Islet precursor cell (in vitro differentiated cells): ENCODE data around the gene TEDC2.

Experiments
- DNase-seq: peaks from one replicate; pipeline ENCODE4 v3.0.0-alpha.2; 2018

Gene TEDC2

DNA sequence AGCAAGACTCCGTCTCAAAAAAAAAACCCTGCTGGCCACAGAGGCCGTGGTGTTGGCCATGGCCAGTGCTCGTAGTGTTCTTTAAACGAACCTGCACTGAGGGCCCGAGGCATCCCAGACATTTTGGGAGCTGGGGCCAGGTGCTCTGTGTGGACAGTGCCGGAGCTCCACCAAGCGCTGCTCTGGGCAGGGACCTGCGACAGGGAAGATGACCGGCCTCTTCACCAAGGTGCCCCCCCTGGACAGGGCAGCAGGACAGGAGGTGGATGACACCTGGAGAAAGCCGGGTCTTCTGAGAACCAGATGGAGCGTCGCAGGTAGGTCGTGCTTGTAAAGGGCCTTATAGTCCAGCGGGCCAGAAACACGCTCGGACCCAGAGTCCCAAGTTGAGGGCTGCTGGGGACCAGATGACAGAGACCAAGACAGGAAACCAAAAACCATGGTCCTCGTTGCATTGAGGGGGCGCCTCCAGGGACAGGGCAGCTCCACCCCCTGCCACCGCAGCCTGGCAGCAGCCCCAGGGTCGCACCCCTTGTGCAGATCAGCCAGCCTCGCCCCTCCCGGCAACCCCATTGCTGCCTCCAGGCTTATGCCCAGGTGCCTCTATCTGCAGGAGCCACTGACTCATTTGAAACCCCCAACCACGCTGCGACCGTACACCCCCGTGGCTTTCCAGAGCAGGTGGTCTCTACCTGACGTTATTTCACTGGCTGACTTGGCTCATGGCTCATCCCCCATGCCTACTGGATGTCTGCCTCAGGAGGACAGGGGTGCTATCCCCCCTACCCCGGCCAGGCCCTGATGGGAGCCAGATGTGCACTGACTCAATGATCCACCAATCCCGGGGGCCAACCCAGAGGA, 7.0 kb downstream of the TEDC2 start:
- DNase-seq = no peak

GRCh38 chr16:2467528-2468232, 7.8 kb downstream of the TEDC2 start:
- DNase-seq = peak; percentile 77

- DNase-seq = no peak
Measured at GRCh38 chr16:2468233-2468724, 8.4 kb downstream of the TEDC2 start.

GRCh38 chr16:2468725-2469398, 9.0 kb downstream of the TEDC2 start:
- no peak for DNase-seq

- no peak for DNase-seq
Measured at GRCh38 chr16:2469399-2470233, 9.7 kb downstream of the TEDC2 start.

- DNase-seq = no peak
Measured at GRCh38 chr16:2470234-2470601, 10.3 kb downstream of the TEDC2 start.

DNA sequence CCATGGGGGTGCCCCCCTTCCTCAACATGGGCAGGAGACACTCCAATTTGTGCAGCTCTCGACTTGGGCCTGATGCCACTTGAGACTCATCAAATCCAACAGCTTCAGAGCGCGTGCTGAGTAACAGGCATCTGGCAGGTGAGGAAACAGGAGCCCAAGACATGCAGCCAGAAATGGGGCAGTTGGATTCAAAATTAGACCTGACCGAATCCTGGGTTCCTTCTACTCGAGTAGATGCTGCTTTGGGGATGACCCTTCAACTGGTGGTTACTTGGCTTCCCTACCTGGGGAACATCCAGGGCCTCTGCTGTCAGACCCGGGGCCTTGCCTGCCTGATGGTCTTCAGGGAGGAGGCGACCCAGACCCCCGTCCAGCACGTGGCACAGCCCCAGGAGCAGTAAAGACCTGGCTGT, 10.7 kb downstream of the TEDC2 start:
- no peak for DNase-seq

DNA sequence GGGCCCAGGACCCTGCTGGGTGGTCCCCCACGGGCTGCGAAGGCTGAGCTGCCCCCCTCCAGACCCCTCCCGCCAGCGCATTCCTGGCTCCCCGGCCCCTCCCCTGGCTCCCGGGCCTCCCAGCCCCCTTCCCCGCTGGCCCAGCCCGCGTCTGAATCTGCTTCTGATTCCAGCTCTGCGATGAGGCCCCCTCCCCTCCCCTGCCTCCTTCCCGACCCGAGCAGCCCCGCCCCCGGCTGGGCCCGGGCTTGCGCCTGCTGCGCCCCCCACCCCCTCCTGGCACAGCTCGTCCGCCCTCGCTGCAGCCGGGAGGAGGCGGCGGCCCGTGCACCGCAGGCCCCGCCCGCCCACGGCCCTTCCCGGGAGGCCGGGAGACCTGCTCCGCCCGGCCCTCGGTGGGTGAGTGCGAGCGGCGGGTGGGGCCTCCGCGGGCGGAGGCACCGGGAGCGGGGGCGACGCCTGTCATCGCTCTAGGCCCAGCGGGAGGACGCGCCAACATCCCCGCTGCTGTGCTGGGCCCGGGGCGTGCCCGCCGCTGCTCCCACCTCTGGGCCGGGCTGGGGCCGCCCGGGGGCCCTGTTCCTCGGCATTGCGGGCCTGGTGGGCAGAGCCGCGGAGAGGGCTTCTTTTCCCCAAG, 11.2 kb downstream of the TEDC2 start, which contains the start of gene NTN3:
TSS of gene NTN3 (plus strand) at position 282 of the 637 bp plus-strand sequence. CDS start 405 bp downstream, outside the sequence.
- peak; percentile 70 for DNase-seq

DNA sequence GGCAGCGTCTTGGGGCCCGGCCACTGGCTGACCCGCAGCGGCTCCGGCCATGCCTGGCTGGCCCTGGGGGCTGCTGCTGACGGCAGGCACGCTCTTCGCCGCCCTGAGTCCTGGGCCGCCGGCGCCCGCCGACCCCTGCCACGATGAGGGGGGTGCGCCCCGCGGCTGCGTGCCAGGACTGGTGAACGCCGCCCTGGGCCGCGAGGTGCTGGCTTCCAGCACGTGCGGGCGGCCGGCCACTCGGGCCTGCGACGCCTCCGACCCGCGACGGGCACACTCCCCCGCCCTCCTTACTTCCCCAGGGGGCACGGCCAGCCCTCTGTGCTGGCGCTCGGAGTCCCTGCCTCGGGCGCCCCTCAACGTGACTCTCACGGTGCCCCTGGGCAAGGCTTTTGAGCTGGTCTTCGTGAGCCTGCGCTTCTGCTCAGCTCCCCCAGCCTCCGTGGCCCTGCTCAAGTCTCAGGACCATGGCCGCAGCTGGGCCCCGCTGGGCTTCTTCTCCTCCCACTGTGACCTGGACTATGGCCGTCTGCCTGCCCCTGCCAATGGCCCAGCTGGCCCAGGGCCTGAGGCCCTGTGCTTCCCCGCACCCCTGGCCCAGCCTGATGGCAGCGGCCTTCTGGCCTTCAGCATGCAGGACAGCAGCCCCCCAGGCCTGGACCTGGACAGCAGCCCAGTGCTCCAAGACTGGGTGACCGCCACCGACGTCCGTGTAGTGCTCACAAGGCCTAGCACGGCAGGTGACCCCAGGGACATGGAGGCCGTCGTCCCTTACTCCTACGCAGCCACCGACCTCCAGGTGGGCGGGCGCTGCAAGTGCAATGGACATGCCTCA, 12.0 kb downstream of the TEDC2 start:
- no peak for DNase-seq

GRCh38 chr16:2472488-2472864, 12.6 kb downstream of the TEDC2 start:
- no peak for DNase-seq

DNA sequence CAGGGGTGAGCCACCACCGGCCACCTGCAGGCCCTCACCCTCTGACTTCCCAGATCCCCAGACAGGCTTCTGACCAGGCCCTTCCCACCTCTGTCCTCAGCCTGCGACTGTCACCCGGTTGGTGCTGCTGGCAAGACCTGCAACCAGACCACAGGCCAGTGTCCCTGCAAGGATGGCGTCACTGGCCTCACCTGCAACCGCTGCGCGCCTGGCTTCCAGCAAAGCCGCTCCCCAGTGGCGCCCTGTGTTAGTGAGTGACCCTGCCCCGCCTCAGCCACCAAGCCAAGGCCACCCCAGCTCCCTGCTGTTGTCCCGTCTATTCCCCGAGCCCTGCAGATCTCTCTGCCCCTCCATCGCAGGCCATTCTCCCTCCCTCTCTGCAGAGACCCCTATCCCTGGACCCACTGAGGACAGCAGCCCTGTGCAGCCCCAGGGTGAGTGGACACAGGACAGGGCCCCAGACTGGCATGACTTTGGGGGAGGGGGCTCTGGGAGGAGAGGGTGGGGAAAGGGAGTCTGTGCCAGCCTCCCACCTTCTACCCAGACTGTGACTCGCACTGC, 13.1 kb downstream of the TEDC2 start:
- no peak for DNase-seq

GRCh38 chr16:2473446-2473926, 13.6 kb downstream of the TEDC2 start:
- no peak for DNase-seq

GRCh38 chr16:2473999-2474876, 14.3 kb downstream of the TEDC2 start:
- DNase-seq = peak; percentile 71

- peak; percentile 92 for DNase-seq
Measured at GRCh38 chr16:2474877-2475412, 15.0 kb downstream of the TEDC2 start, which contains the start of gene TBC1D24. Gene TBC1D24, plus strand, starts transcription at chr16:2475127. Its CDS starts 21,022 bp downstream, at chr16:2496149.

GRCh38 chr16:2475413-2476344, 15.8 kb downstream of the TEDC2 start:
- no peak for DNase-seq

GRCh38 chr16:2476345-2476720, 16.4 kb downstream of the TEDC2 start:
- DNase-seq = no peak

DNA sequence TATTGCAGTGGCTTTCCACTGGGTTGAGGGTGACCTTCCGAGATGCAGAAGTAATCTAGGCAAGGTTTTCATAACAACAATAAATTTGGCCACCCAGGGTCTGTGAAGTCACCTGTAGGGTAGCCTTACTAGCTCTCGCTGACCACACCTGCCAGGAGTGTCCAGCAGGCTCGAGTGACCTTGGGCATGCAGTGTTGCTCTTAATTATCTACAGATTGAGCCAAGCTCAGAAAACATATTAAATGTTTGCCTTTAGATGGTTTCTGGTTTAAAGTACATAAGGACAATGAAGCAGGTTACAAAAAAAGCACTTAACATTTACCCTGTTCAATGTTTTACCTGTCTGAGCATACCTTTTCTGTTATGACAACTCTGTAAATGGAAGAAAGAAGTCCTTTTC, 16.8 kb downstream of the TEDC2 start:
- no peak for DNase-seq

GRCh38 chr16:2477327-2477726, 17.4 kb downstream of the TEDC2 start:
- DNase-seq = no peak
